Adipocyte (in vitro differentiated cells): Measurements from ENCODE around the gene FER.
"Not testable (repeated sequence)": the region's sequence is repeated elsewhere in the genome, so short reads cannot be mapped to it uniquely, and the experiment has no call there.

Experiments used
- DNase-seq: peaks from one replicate; pipeline ENCODE4 v3.0.0-alpha.2; 2015; ENCODE audit warnings: low read depth
- H3K27me3 ChIP-seq: replicated peaks from 2 replicates; pipeline ENCODE4 v1.7.0; 2013; ENCODE audit warnings: mild to moderate bottlenecking, low read length, moderate library complexity; ENCODE audit not compliant: control insufficient read depth, insufficient read depth
- H3K36me3 ChIP-seq: 2 replicates; pipeline ENCODE4 v1.7.0; 2013; ENCODE audit warnings: low read length, mild to moderate bottlenecking, moderate library complexity; ENCODE audit not compliant: control insufficient read depth, insufficient read depth, severe bottlenecking
- H3K4me1 ChIP-seq: 2 replicates; pipeline ENCODE4 v1.7.0; 2013; ENCODE audit warnings: mild to moderate bottlenecking, low read length, moderate library complexity; ENCODE audit not compliant: control insufficient read depth, insufficient read depth
- H3K4me3 ChIP-seq: 2 replicates; pipeline ENCODE4 v1.7.0; 2013; ENCODE audit warnings: mild to moderate bottlenecking, low read length, moderate library complexity
- H3K9ac ChIP-seq: 2 replicates; pipeline ENCODE4 v1.7.0; 2013; ENCODE audit warnings: mild to moderate bottlenecking, low read length, moderate library complexity
- H3K9me3 ChIP-seq: 2 replicates; pipeline ENCODE4 v1.7.0; 2013; ENCODE audit warnings: mild to moderate bottlenecking, low read length, moderate library complexity; ENCODE audit not compliant: control insufficient read depth

FER gene

DNA sequence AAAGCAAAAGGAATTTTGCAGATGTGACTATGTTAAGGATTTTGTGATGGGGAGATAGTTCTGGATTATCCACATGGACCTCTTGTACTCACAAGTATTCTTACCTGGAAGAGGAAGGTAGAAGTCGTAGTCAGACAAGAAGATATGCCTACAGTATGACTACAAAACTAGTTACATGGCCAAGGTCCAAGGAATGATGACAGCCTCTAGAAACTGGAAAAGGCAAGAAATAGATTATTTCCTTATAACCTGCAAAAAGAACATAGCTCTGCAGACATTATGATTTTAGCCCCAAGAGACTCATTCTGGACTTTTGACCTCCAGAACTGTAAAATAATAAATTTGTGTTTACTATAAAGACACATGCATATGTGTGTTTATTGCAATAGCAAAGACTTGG lies 226.9 kb downstream of the FER start:
- Histone ChIP-seq H3K4me1 (no peaks in the 10 kb centered on the region), H3K36me3 (peaks cover 9% of the 10 kb centered on the region), H3K9me3 (no peaks in the 10 kb centered on the region), H3K4me3 (no peak overlapping the region), H3K9ac (no peak overlapping the region), H3K27me3 (no peaks in the 10 kb centered on the region)
- no peak for DNase-seq

DNA sequence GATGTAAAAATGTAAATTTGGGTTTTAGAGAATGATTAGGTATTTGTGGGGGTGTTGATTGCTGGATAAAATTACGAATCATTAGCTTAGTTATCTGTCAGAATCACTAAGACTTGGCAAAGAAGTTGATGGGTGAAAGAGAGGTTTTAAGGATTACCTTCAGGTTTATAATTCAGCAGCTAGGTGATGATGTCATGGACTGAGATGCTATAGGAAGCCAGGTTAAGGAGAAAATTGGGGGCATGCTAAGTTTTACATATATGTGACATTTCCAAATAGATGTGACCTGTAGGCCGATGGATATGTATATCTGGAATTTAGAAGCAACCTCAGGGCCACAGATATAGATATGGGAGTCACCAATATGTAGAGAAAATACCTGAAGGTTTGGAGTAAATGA lies 228.0 kb downstream of the FER start:
- no peak overlapping the region for H3K9ac ChIP-seq
- DNase-seq: no peak
- no peaks in the 10 kb centered on the region for H3K9me3 ChIP-seq
- peaks cover 9% of the 10 kb centered on the region for H3K36me3 ChIP-seq
- no peaks in the 10 kb centered on the region for H3K27me3 ChIP-seq
- H3K4me1 ChIP-seq: no peaks in the 10 kb centered on the region
- H3K4me3 ChIP-seq: no peak overlapping the region

DNA sequence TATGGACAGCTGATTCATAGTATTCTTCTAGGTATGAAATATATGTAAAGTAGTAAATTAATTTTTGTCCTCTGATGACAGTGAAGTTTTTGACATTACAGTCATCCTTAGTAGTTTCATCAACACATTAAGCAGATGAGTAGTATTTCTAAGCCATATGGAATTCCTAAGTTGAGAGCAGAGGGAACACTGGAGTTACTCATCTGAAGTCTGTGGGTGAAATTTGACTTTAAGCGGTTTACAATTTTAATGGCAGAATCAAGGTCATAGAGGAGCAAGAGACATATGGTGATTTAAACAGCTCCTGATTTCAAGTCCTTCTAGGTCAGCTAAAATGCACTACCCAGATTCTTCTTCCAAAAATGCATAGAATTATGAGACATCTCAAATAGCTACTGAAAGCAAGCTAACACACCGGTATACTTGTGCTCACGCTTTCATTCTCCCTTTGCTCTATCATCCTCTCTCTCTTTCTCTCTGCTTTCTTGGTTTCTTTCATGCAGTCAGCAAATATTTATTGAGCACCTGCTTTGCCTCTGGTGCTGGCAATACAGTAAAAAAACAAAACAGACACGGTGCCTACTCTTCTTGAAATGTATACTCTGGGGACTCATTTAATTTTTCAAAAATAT lies 235.9 kb downstream of the FER start:
- Histone ChIP-seq H3K9me3 (no peaks in the 10 kb centered on the region), H3K4me3 (no peak overlapping the region), H3K36me3 (peaks cover 8% of the 10 kb centered on the region), H3K27me3 (no peaks in the 10 kb centered on the region), H3K4me1 (no peaks in the 10 kb centered on the region), H3K9ac (no peak overlapping the region)
- peak; percentile 2 for DNase-seq

DNA sequence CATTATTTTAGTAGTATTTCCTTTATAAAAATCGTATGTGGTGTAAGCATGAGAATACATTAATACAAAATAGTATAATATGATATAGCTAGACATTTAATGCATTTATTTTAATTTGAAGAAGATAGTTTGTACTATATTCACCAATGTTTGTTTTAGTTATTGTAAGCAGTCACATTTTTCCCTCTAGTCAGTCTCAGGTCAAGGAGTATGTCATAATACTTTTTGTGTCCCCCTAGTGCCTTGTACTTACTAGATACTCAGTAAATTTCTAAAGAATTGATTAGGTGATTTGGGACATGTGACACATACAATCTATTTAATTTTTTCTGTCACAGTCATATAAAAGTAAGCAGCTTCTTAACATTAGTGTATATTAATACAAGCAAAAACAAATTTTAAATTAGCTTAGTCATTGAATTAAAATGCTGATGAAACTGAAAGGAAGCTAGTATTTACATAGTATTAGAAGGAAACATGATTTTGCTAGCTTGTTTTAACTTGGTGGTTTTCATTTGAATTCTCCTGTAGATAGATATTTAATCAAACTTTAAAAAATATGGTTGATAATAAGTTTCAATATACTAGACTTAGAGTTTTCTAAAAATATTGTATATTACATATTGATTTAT lies 242.2 kb downstream of the FER start:
- peak; percentile 33 for DNase-seq
- Histone ChIP-seq H3K27me3 (no peaks in the 10 kb centered on the region), H3K4me3 (no peak overlapping the region), H3K36me3 (no peaks in the 10 kb centered on the region), H3K9me3 (peaks cover 7% of the 10 kb centered on the region), H3K9ac (no peak overlapping the region), H3K4me1 (peaks cover 13% of the 10 kb centered on the region)

DNA sequence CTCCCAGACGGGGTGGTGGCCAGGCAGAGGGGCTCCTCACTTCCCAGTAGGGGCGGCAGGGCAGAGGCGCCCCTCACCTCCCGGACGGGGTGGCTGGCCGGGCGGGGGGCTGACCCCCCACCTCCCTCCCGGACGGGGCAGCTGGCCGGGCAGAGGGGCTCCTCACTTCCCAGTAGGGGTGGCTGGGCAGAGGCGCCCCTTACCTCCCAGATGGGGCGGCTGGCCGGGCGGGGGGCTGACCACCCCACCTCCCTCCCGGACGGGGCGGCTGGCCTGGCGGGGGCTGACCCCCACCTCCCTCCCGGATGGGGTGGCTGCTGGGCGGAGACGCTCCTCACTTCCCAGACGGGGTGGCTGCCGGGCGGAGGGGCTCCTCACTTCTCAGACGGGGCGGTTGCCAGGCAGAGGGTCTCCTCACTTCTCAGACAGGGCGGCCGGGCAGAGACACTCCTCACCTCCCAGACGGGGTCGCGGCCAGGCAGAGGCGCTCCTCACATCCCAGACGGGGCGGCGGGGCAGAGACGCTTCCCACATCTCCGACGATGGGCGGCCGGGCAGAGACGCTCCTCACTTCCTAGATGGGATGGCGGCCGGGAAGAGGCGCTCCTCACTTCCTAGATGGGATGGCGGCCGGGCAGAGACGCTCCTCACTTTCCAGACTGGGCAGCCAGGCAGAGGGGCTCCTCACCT lies 244.8 kb downstream of the FER start:
- not testable (repeated sequence) for H3K9me3 ChIP-seq, H3K4me3 ChIP-seq, H3K9ac ChIP-seq, DNase-seq, H3K36me3 ChIP-seq, H3K27me3 ChIP-seq
- H3K4me1 ChIP-seq: peaks cover 13% of the 10 kb centered on the region

DNA sequence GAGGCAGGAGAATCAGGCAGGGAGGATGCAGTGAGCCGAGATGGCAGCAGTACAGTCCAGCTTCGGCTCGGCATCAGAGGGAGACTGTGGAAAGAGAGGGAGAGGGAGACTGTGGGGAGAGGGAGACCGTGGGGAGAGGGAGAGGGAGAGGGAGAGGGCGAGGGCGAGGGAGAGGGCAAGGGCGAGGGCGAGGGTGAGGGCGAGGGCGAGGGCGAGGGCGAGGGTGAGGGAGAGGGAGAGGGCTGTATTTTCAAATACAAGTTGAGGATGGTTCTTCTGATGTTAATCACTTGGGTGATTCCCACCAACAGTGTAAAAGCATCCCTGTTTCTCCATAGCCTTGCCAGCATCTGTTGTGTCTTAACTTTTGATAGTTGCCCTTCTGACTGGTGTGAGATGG lies 245.7 kb downstream of the FER start:
- not testable (repeated sequence) for H3K27me3 ChIP-seq, H3K4me3 ChIP-seq, H3K36me3 ChIP-seq, H3K9ac ChIP-seq, H3K9me3 ChIP-seq, DNase-seq
- H3K4me1 ChIP-seq: peaks cover 13% of the 10 kb centered on the region

DNA sequence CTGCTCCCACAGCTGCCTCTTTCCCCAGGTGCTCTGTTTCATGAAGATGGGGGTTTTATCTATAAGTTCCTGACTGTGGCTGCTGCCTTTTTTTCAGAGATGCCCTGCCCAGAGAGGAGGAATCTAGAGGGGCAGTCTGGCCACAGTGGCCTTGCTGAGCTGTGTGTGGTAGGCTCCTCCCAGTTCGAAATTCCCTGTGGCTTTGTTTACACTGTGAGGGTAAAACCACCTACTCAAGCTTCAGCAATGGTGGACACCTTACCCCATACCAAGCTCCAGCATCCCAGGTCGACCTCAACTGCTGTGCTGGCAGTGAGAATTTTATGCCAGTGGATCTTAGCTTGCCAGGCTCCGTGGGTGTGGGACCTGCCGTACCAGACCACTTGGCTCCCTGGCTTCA lies 250.0 kb downstream of the FER start:
- Histone ChIP-seq H3K4me3 (no peak overlapping the region), H3K9me3 (peaks cover 7% of the 10 kb centered on the region), H3K9ac (no peak overlapping the region), H3K36me3 (no peaks in the 10 kb centered on the region), H3K4me1 (no peaks in the 10 kb centered on the region), H3K27me3 (no peaks in the 10 kb centered on the region)
- DNase-seq: no peak

DNA sequence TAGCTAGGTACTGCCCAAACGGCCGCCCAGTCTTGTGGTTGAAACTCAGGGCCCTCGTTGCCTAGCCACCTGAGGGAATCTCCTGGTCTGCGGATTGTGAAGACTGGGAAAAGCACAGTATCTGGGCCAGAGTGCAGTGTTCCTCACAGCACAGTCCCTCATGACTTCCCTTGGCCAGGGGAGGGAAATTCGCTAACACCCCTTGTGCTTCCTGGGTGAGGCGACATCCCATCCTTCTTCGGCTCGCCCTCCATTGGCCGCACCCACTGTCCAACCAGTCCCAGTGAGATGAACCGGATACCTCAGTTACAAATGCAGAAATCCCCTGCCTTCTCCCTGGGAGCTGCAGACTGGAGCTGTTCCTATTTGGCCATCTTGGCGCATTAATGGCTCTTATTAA lies 250.5 kb downstream of the FER start:
- H3K36me3 ChIP-seq: no peaks in the 10 kb centered on the region
- peaks cover 7% of the 10 kb centered on the region for H3K9me3 ChIP-seq
- H3K27me3 ChIP-seq: no peaks in the 10 kb centered on the region
- no peaks in the 10 kb centered on the region for H3K4me1 ChIP-seq
- H3K9ac ChIP-seq: no peak overlapping the region
- no peak overlapping the region for H3K4me3 ChIP-seq
- DNase-seq: no peak

DNA sequence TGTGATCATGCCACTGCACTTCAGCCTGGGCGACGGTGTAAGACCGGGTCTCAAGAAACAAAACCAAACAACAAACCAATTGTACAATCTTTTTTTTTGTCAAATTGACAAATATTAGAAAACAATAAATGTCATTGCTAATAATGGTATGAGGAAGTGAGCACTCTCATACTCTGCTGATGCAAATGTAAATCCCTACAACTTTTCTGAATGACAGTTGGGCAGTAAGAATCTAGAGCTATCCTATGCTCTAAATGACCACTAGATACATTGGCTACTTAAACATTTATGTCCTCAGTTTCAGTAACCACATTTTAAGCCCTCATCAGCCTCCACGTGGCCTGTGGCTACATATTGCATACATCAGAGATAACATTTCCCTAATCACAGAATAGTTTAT lies 256.2 kb downstream of the FER start:
- H3K9ac ChIP-seq: no peak overlapping the region
- H3K4me1 ChIP-seq: no peaks in the 10 kb centered on the region
- no peaks in the 10 kb centered on the region for H3K27me3 ChIP-seq
- DNase-seq: no peak
- H3K9me3 ChIP-seq: no peaks in the 10 kb centered on the region
- no peak overlapping the region for H3K4me3 ChIP-seq
- no peaks in the 10 kb centered on the region for H3K36me3 ChIP-seq

DNA sequence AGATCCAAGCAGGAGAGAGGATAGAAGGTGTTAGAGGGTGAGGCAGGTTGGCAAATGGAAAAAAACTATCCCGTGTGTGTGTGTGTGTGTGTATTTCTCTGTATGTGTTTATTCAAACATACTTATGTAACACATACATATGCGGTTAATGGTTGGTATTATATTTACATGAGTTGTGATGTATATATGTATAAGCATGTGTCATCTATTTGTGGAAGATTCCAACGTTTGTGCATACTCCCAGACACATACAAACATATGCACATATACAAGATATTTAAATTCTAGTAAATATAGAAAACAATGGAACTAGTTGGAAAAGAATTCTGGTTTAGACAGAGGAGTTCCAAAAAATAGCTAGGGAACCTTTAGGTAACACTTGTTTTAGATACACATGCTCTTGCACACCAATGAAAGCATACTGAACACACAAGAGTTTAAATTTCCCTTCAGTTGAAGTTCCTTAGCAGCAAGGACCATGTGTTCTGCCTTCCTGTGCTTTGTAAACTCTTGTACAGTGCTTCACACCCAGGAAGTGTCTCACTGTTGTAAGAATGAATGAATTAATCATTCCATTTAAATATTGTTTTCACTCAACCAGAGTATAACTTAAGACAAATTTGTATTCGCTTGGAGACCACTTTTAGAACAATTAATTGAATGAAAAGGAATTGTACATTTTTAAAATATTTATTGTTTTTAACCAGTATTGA lies 257.8 kb downstream of the FER start:
- H3K4me1 ChIP-seq: no peaks in the 10 kb centered on the region
- H3K9me3 ChIP-seq: no peaks in the 10 kb centered on the region
- H3K36me3 ChIP-seq: no peaks in the 10 kb centered on the region
- no peak overlapping the region for H3K9ac ChIP-seq
- no peak for DNase-seq
- H3K4me3 ChIP-seq: no peak overlapping the region
- no peaks in the 10 kb centered on the region for H3K27me3 ChIP-seq

DNA sequence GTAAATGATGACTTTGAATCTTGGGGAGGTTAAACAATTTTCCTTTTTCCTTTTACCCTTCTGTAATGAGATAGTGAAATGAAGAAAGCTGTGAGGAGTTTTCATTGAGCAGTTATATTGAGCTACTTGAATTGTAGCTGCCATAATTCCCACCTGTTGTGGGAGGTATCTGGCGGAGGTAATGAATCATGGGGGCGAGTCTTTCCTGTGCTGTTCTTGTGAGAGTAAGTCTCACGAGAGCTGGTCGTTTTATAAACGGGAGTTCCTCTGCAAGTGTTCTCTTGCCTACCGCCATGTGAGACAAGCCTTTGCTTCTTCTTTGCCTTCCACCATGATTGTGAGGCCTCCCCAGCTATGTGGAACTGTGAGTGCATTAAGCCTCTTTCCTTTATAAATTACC lies 258.4 kb downstream of the FER start:
- Histone ChIP-seq H3K4me3 (no peak overlapping the region), H3K9me3 (no peaks in the 10 kb centered on the region), H3K36me3 (no peaks in the 10 kb centered on the region), H3K27me3 (no peaks in the 10 kb centered on the region), H3K9ac (no peak overlapping the region), H3K4me1 (no peaks in the 10 kb centered on the region)
- no peak for DNase-seq
